K562 (cell line): ENCODE data around the gene LIPT2. TPM values are rescaled to one million over a fixed set of nuclear protein-coding genes. Genes with fewer than 3 reads are reported as not detected.

ENCODE experiments used
- FOXP1 ChIP-seq: sonication (generic); formaldehyde crosslinking; IDR thresholded peaks from 2 replicates; pipeline ENCODE4 v1.8.0; 2022; ENCODE audit warnings: mild to moderate bottlenecking, missing genetic modification reagents
- NR2C1 ChIP-seq, 2 experiments: fragments of 450-650 bp; IDR thresholded peaks; 2 replicates each; pipeline ENCODE4 v1.6.1; 2017; ENCODE audit warnings: mild to moderate bottlenecking in 2 of 2, antibody characterized with exemption in 1 of 2, inconsistent platforms in 1 of 2, missing compliant biosample characterization in 1 of 2, missing genetic modification characterization in 1 of 2
- RAD51 ChIP-seq: fragments of 450-650 bp; IDR thresholded peaks from 2 replicates; pipeline ENCODE4 v1.7.1; 2016; ENCODE audit warnings: low read depth, mild to moderate bottlenecking, borderline replicate concordance
- RBM14 ChIP-seq: fragments of 200-400 bp; formaldehyde crosslinking; IDR thresholded peaks from 2 replicates; pipeline ENCODE4 v1.6.1; 2018; ENCODE audit warnings: low read depth, mild to moderate bottlenecking, low read length, moderate library complexity, borderline replicate concordance; ENCODE audit not compliant: insufficient read depth
- SMAD4 ChIP-seq: fragments of 250-450 bp; sonication (Bioruptor Pico); conservative IDR thresholded peaks from 2 replicates; pipeline ENCODE4 v1.8.0; 2021; ENCODE audit warnings: inconsistent platforms, mild to moderate bottlenecking, moderate library complexity
- ZNF436 ChIP-seq: fragments of 250-450, 450-650 bp; sonication (Bioruptor Pico); formaldehyde crosslinking; IDR thresholded peaks from 2 replicates; pipeline ENCODE4 v1.7.0; 2020; ENCODE audit warnings: mild to moderate bottlenecking
- polyA plus RNA-seq, 8 experiments: library from polyadenylated mRNA; depleted of rRNA in 4 of 8; stranded (reverse) in 5 of 8; unstranded in 3 of 8; fragments of >200 nt; fragmentation: Nextera tagmentation in 2 of 8; fragmentation: Illumina TruSeq in 1 of 8; extraction: Ambion mirVana in 2 of 8; extraction: Trizol in 1 of 8; gene quantifications; 2 replicates each; pipeline versions ENCODE4 v1.2.1 to v1.2.3, GENCODE V29; 2011 to 2014; ENCODE audit warnings: inconsistent platforms in 1 of 8, missing spikeins in 1 of 8
- total RNA-seq, 7 experiments: library from RNA; depleted of rRNA in 6 of 7; stranded (reverse); fragments of >200 nt in 6 of 7; fragmentation: Illumina TruSeq in 2 of 7; extraction: Trizol in 2 of 7; gene quantifications; 2 replicates each; pipeline versions ENCODE4 v1.2.1 to v1.2.3, GENCODE V29; 2011 to 2021; ENCODE audit warnings: low replicate concordance in 1 of 7
- TF ChIP-seq, protein P1 (sequence below): fragments of 450-650 bp; IDR thresholded peaks from 2 replicates; pipeline ENCODE4 v1.6.1; 2016; ENCODE audit warnings: mild to moderate bottlenecking, moderate library complexity
- TF ChIP-seq, protein P2 (sequence below): fragments of 250-450 bp; sonication (Bioruptor Pico); IDR thresholded peaks from 2 replicates; pipeline ENCODE4 v1.9.0; 2021; ENCODE audit warnings: mild to moderate bottlenecking
- TF ChIP-seq, protein P3 (sequence below): fragments of 450-650 bp; IDR thresholded peaks from 2 replicates; pipeline ENCODE4 v1.7.1; 2018; ENCODE audit warnings: mild to moderate bottlenecking, low read depth; ENCODE audit not compliant: partially characterized antibody
- TF ChIP-seq, protein P4 (sequence below): fragments of 200-800 bp; sonication (Bioruptor generic); IDR thresholded peaks from 2 replicates; pipeline ENCODE4 v1.6.1; 2017; ENCODE audit warnings: missing genetic modification characterization, missing compliant biosample characterization

Gene LIPT2
- total and polyA plus RNA-seq, 9 of the 15 experiments (the other 6 are each of a cell fraction or from before 2014, with no cell fraction given): 1.00 to 5.2 (median 3.5) TPM

DNA sequence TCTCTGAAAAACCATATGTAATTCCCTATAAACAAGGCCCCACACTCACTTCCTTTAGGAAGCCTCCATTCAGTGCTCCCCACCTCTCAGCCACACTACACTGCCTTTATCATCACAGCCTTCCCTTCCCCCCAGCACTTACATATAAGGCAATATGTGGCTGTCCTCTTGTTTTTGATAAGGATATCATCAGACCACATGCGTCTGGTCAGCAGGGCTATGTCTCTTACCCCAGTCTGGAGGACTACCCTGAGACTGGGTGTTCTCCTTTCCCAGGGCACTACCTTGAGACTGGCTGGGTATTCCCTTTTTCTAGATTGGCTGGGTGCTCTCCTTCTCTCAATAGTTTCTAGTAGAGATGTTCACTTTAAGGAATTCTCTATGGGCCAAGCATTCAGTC is 33.9 kb downstream of the LIPT2 start (continued):
- TF ChIP-seq, protein P1, sequence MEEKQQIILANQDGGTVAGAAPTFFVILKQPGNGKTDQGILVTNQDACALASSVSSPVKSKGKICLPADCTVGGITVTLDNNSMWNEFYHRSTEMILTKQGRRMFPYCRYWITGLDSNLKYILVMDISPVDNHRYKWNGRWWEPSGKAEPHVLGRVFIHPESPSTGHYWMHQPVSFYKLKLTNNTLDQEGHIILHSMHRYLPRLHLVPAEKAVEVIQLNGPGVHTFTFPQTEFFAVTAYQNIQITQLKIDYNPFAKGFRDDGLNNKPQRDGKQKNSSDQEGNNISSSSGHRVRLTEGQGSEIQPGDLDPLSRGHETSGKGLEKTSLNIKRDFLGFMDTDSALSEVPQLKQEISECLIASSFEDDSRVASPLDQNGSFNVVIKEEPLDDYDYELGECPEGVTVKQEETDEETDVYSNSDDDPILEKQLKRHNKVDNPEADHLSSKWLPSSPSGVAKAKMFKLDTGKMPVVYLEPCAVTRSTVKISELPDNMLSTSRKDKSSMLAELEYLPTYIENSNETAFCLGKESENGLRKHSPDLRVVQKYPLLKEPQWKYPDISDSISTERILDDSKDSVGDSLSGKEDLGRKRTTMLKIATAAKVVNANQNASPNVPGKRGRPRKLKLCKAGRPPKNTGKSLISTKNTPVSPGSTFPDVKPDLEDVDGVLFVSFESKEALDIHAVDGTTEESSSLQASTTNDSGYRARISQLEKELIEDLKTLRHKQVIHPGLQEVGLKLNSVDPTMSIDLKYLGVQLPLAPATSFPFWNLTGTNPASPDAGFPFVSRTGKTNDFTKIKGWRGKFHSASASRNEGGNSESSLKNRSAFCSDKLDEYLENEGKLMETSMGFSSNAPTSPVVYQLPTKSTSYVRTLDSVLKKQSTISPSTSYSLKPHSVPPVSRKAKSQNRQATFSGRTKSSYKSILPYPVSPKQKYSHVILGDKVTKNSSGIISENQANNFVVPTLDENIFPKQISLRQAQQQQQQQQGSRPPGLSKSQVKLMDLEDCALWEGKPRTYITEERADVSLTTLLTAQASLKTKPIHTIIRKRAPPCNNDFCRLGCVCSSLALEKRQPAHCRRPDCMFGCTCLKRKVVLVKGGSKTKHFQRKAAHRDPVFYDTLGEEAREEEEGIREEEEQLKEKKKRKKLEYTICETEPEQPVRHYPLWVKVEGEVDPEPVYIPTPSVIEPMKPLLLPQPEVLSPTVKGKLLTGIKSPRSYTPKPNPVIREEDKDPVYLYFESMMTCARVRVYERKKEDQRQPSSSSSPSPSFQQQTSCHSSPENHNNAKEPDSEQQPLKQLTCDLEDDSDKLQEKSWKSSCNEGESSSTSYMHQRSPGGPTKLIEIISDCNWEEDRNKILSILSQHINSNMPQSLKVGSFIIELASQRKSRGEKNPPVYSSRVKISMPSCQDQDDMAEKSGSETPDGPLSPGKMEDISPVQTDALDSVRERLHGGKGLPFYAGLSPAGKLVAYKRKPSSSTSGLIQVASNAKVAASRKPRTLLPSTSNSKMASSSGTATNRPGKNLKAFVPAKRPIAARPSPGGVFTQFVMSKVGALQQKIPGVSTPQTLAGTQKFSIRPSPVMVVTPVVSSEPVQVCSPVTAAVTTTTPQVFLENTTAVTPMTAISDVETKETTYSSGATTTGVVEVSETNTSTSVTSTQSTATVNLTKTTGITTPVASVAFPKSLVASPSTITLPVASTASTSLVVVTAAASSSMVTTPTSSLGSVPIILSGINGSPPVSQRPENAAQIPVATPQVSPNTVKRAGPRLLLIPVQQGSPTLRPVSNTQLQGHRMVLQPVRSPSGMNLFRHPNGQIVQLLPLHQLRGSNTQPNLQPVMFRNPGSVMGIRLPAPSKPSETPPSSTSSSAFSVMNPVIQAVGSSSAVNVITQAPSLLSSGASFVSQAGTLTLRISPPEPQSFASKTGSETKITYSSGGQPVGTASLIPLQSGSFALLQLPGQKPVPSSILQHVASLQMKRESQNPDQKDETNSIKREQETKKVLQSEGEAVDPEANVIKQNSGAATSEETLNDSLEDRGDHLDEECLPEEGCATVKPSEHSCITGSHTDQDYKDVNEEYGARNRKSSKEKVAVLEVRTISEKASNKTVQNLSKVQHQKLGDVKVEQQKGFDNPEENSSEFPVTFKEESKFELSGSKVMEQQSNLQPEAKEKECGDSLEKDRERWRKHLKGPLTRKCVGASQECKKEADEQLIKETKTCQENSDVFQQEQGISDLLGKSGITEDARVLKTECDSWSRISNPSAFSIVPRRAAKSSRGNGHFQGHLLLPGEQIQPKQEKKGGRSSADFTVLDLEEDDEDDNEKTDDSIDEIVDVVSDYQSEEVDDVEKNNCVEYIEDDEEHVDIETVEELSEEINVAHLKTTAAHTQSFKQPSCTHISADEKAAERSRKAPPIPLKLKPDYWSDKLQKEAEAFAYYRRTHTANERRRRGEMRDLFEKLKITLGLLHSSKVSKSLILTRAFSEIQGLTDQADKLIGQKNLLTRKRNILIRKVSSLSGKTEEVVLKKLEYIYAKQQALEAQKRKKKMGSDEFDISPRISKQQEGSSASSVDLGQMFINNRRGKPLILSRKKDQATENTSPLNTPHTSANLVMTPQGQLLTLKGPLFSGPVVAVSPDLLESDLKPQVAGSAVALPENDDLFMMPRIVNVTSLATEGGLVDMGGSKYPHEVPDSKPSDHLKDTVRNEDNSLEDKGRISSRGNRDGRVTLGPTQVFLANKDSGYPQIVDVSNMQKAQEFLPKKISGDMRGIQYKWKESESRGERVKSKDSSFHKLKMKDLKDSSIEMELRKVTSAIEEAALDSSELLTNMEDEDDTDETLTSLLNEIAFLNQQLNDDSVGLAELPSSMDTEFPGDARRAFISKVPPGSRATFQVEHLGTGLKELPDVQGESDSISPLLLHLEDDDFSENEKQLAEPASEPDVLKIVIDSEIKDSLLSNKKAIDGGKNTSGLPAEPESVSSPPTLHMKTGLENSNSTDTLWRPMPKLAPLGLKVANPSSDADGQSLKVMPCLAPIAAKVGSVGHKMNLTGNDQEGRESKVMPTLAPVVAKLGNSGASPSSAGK: peak; percentile 60; the same call in 1 of the 2 replicates
- TF ChIP-seq ZNF436 (CRISPR knock-in tag): no peak
- TF ChIP-seq RBM14: no peak
- TF ChIP-seq, protein P2, sequence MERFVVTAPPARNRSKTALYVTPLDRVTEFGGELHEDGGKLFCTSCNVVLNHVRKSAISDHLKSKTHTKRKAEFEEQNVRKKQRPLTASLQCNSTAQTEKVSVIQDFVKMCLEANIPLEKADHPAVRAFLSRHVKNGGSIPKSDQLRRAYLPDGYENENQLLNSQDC: no peak
- TF ChIP-seq FOXP1 (CRISPR knock-in tag): no peak
- TF ChIP-seq, protein P3, sequence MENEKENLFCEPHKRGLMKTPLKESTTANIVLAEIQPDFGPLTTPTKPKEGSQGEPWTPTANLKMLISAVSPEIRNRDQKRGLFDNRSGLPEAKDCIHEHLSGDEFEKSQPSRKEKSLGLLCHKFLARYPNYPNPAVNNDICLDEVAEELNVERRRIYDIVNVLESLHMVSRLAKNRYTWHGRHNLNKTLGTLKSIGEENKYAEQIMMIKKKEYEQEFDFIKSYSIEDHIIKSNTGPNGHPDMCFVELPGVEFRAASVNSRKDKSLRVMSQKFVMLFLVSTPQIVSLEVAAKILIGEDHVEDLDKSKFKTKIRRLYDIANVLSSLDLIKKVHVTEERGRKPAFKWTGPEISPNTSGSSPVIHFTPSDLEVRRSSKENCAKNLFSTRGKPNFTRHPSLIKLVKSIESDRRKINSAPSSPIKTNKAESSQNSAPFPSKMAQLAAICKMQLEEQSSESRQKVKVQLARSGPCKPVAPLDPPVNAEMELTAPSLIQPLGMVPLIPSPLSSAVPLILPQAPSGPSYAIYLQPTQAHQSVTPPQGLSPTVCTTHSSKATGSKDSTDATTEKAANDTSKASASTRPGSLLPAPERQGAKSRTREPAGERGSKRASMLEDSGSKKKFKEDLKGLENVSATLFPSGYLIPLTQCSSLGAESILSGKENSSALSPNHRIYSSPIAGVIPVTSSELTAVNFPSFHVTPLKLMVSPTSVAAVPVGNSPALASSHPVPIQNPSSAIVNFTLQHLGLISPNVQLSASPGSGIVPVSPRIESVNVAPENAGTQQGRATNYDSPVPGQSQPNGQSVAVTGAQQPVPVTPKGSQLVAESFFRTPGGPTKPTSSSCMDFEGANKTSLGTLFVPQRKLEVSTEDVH: no peak
- no peak for TF ChIP-seq NR2C1 (IDR thresholded peaks at IDR 0.05)
- TF ChIP-seq NR2C1 (tag; IDR thresholded peaks at IDR 0.05): no peak
- no peak for TF ChIP-seq RAD51
- TF ChIP-seq, protein P4, sequence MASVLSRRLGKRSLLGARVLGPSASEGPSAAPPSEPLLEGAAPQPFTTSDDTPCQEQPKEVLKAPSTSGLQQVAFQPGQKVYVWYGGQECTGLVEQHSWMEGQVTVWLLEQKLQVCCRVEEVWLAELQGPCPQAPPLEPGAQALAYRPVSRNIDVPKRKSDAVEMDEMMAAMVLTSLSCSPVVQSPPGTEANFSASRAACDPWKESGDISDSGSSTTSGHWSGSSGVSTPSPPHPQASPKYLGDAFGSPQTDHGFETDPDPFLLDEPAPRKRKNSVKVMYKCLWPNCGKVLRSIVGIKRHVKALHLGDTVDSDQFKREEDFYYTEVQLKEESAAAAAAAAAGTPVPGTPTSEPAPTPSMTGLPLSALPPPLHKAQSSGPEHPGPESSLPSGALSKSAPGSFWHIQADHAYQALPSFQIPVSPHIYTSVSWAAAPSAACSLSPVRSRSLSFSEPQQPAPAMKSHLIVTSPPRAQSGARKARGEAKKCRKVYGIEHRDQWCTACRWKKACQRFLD: peak; percentile 63; the same call in 1 of the 2 replicates
- peak; percentile 71 for TF ChIP-seq SMAD4
